LNCaP clone FGC (cell line): ENCODE results near the gene GHRL.

ENCODE experiments used
- DNase-seq: peaks from one replicate; pipeline ENCODE4 v3.0.0-alpha.2; 2011; ENCODE audit warnings: low read depth
- H3K4me3 ChIP-seq: 2 replicates; pipeline ENCODE4 v1.5.1; 2011; ENCODE audit warnings: mild to moderate bottlenecking, low read depth, low read length, control low read depth
- CTCF ChIP-seq: IDR thresholded peaks from 2 replicates; pipeline ENCODE4 v1.5.1; 2012; ENCODE audit warnings: mild to moderate bottlenecking; ENCODE audit not compliant: control insufficient read depth, insufficient read depth; ENCODE audit errors: extremely low read depth

The GHRL gene

GRCh38 chr3:10248984-10249748 is 43.6 kb downstream of the GHRL start:
- DNase-seq: no peak
- TF ChIP-seq CTCF: no peak
- peak overlapping the region; percentile 97 for H3K4me3 ChIP-seq

- peak; percentile 94 for DNase-seq
- no peak for TF ChIP-seq CTCF
Measured at GRCh38 chr3:10248184-10248983, 44.4 kb downstream of the GHRL start, which contains the start of gene TATDN2. TATDN2 (plus strand) TSS chr3:10248459; CDS start chr3:10249201, 742 bp downstream.

GRCh38 chr3:10247679-10248183 is 45.0 kb downstream of the GHRL start:
- peak overlapping the region; percentile 97 for H3K4me3 ChIP-seq
- TF ChIP-seq CTCF: no peak
- no peak for DNase-seq

More at GRCh38 chr3:10248184-10248983, 44.4 kb downstream of the GHRL start, which contains the start of gene TATDN2:
- H3K4me3 ChIP-seq: peak within 1 kb of the TSS; percentile 97

- H3K4me3 ChIP-seq: no peak overlapping the region
- TF ChIP-seq CTCF: no peak
- no peak for DNase-seq
Measured at GRCh38 chr3:10245081-10245712, 47.5 kb downstream of the GHRL start.

GRCh38 chr3:10244009-10244408 is 48.7 kb downstream of the GHRL start:
- no peak for TF ChIP-seq CTCF
- DNase-seq: no peak

GRCh38 chr3:10242182-10243065 is 50.3 kb downstream of the GHRL start:
- no peak for DNase-seq
- no peak for TF ChIP-seq CTCF
- H3K4me3 ChIP-seq: no peak overlapping the region

More at GRCh38 chr3:10244009-10244408, 48.7 kb downstream of the GHRL start:
- no peak overlapping the region for H3K4me3 ChIP-seq
